NCI-H226 (cell line): ENCODE measurements around the gene OR4E2.
"Not testable (repeated sequence)": the region's sequence is repeated elsewhere in the genome, so short reads cannot be mapped to it uniquely, and the experiment has no call there.

ENCODE experiments used
- DNase-seq: peaks from one replicate; pipeline ENCODE4 v3.0.0-alpha.2; 2015

Gene OR4E2

GRCh38 chr14:21653331-21653885 is at the start of gene OR4E2:
OR4E2 (plus strand) TSS chr14:21653835; CDS start chr14:21665083, 11,248 bp downstream.
- no peak for DNase-seq

- no peak for DNase-seq
Measured at GRCh38 chr14:21612324-21612723, 41.3 kb upstream of the OR4E2 start.

- DNase-seq: no peak
Measured at GRCh38 chr14:21614240-21614639, 39.4 kb upstream of the OR4E2 start.

GRCh38 chr14:21617614-21618013 is 36.0 kb upstream of the OR4E2 start:
- DNase-seq: no peak

GRCh38 chr14:21626491-21627230 is 27.0 kb upstream of the OR4E2 start:
- no peak for DNase-seq

GRCh38 chr14:21630503-21630902 is 23.1 kb upstream of the OR4E2 start:
- DNase-seq: not testable (repeated sequence)

GRCh38 chr14:21631084-21631483 is 22.6 kb upstream of the OR4E2 start:
- no peak for DNase-seq

- DNase-seq: no peak
Measured at GRCh38 chr14:21634840-21635239, 18.8 kb upstream of the OR4E2 start, which contains the start of gene OR10G2. OR10G2 (minus strand) TSS chr14:21634940; CDS start chr14:21634842, 98 bp downstream.

GRCh38 chr14:21642683-21643082 is 11.0 kb upstream of the OR4E2 start:
- DNase-seq: no peak

- DNase-seq: no peak
Measured at GRCh38 chr14:21643407-21643806, 10.2 kb upstream of the OR4E2 start.

- no peak for DNase-seq
Measured at GRCh38 chr14:21647380-21647779, 6.3 kb upstream of the OR4E2 start.

GRCh38 chr14:21652209-21652808 is 1.3 kb upstream of the OR4E2 start:
- no peak for DNase-seq

- no peak for DNase-seq
Measured at GRCh38 chr14:21654215-21654614, 580 bp downstream of the OR4E2 start.

- DNase-seq: no peak
Measured at GRCh38 chr14:21656980-21657379, 3.3 kb downstream of the OR4E2 start.

- DNase-seq: peak; percentile 80
Measured at GRCh38 chr14:21668377-21668776, 14.7 kb downstream of the OR4E2 start.

- DNase-seq: no peak
Measured at GRCh38 chr14:21669284-21669683, 15.6 kb downstream of the OR4E2 start.

- no peak for DNase-seq
Measured at GRCh38 chr14:21671371-21671770, 17.7 kb downstream of the OR4E2 start.

- DNase-seq: peak; percentile 21
Measured at GRCh38 chr14:21672116-21672515, 18.5 kb downstream of the OR4E2 start.

- DNase-seq: no peak
Measured at GRCh38 chr14:21673718-21674117, 20.1 kb downstream of the OR4E2 start, which contains the start of gene OR4E1. OR4E1 (minus strand) TSS chr14:21673818; CDS start chr14:21670935, 2,883 bp downstream.

- DNase-seq: no peak
Measured at GRCh38 chr14:21675566-21675965, 21.9 kb downstream of the OR4E2 start.

- peak; percentile 77 for DNase-seq
Measured at GRCh38 chr14:21680072-21680471, 26.4 kb downstream of the OR4E2 start.

- no peak for DNase-seq
Measured at GRCh38 chr14:21686468-21686867, 32.8 kb downstream of the OR4E2 start.

GRCh38 chr14:21694425-21694824 is 40.8 kb downstream of the OR4E2 start:
- DNase-seq: no peak

- not testable (repeated sequence) for DNase-seq
Measured at GRCh38 chr14:21697662-21698061, 44.0 kb downstream of the OR4E2 start.
